HEK293 (cell line): Measurements from ENCODE around the gene HK3.

Experiments
- CTCF ChIP-seq: fragments of 450-650 bp; formaldehyde crosslinking; IDR thresholded peaks from 2 replicates; pipeline ENCODE4 v1.5.1; 2016; ENCODE audit warnings: missing biosample characterization, missing genetic modification characterization
- GLIS1 ChIP-seq: fragments of 450-650 bp; formaldehyde crosslinking; IDR thresholded peaks from 2 replicates; pipeline ENCODE4 v1.5.1; 2016; ENCODE audit warnings: missing biosample characterization, missing genetic modification characterization
- GLIS2 ChIP-seq: fragments of 450-650 bp; formaldehyde crosslinking; IDR thresholded peaks from 2 replicates; pipeline ENCODE4 v1.5.1; 2016; ENCODE audit warnings: missing biosample characterization, missing genetic modification characterization
- MZF1 ChIP-seq: fragments of 450-650 bp; formaldehyde crosslinking; IDR thresholded peaks from 2 replicates; pipeline ENCODE4 v1.5.1; 2017; ENCODE audit warnings: missing biosample characterization, missing genetic modification characterization, borderline replicate concordance
- REST ChIP-seq: fragments of 450-650 bp; formaldehyde crosslinking; IDR thresholded peaks from 2 replicates; pipeline ENCODE4 v1.5.1; 2016; ENCODE audit warnings: missing biosample characterization, missing genetic modification characterization
- SCRT1 ChIP-seq: fragments of 450-650 bp; formaldehyde crosslinking; IDR thresholded peaks from 2 replicates; pipeline ENCODE4 v1.5.1; 2016; ENCODE audit warnings: missing biosample characterization, missing genetic modification characterization, borderline replicate concordance
- SP2 ChIP-seq: fragments of 450-650 bp; formaldehyde crosslinking; IDR thresholded peaks from 2 replicates; pipeline ENCODE4 v1.5.1; 2016; ENCODE audit warnings: missing biosample characterization, missing genetic modification characterization
- ZBTB1 ChIP-seq: fragments of 450-650 bp; formaldehyde crosslinking; IDR thresholded peaks from 2 replicates; pipeline ENCODE4 v1.5.1; 2016; ENCODE audit warnings: missing biosample characterization, missing genetic modification characterization
- ZBTB6 ChIP-seq: fragments of 450-650 bp; formaldehyde crosslinking; IDR thresholded peaks from 2 replicates; pipeline ENCODE4 v1.5.1; 2017; ENCODE audit warnings: missing biosample characterization, missing genetic modification characterization
- ZFP69B ChIP-seq: fragments of 450-650 bp; formaldehyde crosslinking; IDR thresholded peaks from 2 replicates; pipeline ENCODE4 v1.5.1; 2016; ENCODE audit warnings: missing biosample characterization, missing genetic modification characterization
- ZNF121 ChIP-seq: fragments of 450-650 bp; formaldehyde crosslinking; IDR thresholded peaks from 2 replicates; pipeline ENCODE4 v1.5.1; 2016; ENCODE audit warnings: missing biosample characterization, missing genetic modification characterization
- ZNF148 ChIP-seq: fragments of 450-650 bp; formaldehyde crosslinking; IDR thresholded peaks from 2 replicates; pipeline ENCODE4 v1.5.0; 2017; ENCODE audit warnings: missing biosample characterization, missing genetic modification characterization, borderline replicate concordance
- ZNF18 ChIP-seq: fragments of 450-650 bp; formaldehyde crosslinking; IDR thresholded peaks from 2 replicates; pipeline ENCODE4 v1.5.1; 2016; ENCODE audit warnings: missing biosample characterization, missing genetic modification characterization
- ZNF19 ChIP-seq: fragments of 450-650 bp; formaldehyde crosslinking; IDR thresholded peaks from 2 replicates; pipeline ENCODE4; 2016; ENCODE audit warnings: missing biosample characterization, missing genetic modification characterization, low read depth
- ZNF24 ChIP-seq: fragments of 450-650 bp; formaldehyde crosslinking; IDR thresholded peaks from 2 replicates; pipeline ENCODE4 v1.5.1; 2016; ENCODE audit warnings: missing biosample characterization, missing genetic modification characterization
- ZNF26 ChIP-seq: fragments of 450-650 bp; formaldehyde crosslinking; IDR thresholded peaks from 2 replicates; pipeline ENCODE4 v1.5.1; 2016; ENCODE audit warnings: missing biosample characterization, missing genetic modification characterization
- ZNF341 ChIP-seq: fragments of 450-650 bp; formaldehyde crosslinking; IDR thresholded peaks from 2 replicates; pipeline ENCODE4; 2016; ENCODE audit warnings: low read depth, missing biosample characterization, missing genetic modification characterization
- ZNF354C ChIP-seq: fragments of 450-650 bp; formaldehyde crosslinking; IDR thresholded peaks from 2 replicates; pipeline ENCODE4 v1.5.1; 2016; ENCODE audit warnings: missing biosample characterization, missing genetic modification characterization, low read depth, borderline replicate concordance
- ZNF518A ChIP-seq: fragments of 450-650 bp; formaldehyde crosslinking; conservative IDR thresholded peaks from 2 replicates; pipeline ENCODE4 v1.5.1; 2016; ENCODE audit warnings: low read depth, missing biosample characterization, missing genetic modification characterization
- ZNF600 ChIP-seq: fragments of 450-650 bp; formaldehyde crosslinking; IDR thresholded peaks from 2 replicates; pipeline ENCODE4 v1.5.1; 2016; ENCODE audit warnings: missing biosample characterization, missing genetic modification characterization
- ZNF623 ChIP-seq: fragments of 450-650 bp; formaldehyde crosslinking; IDR thresholded peaks from 2 replicates; pipeline ENCODE4 v1.5.1; 2016; ENCODE audit warnings: missing biosample characterization, missing genetic modification characterization
- ZNF830 ChIP-seq: fragments of 450-650 bp; IDR thresholded peaks from 2 replicates; pipeline ENCODE4 v1.5.0; 2018; ENCODE audit warnings: missing biosample characterization, missing genetic modification characterization, low read depth, mild to moderate bottlenecking, moderate library complexity

The HK3 gene

GRCh38 chr5:176837707-176838115, 61.4 kb downstream of the HK3 start (continued):
- TF ChIP-seq ZBTB1 (no peak), SCRT1 (peak; percentile 75), ZNF18 (tag by site-specific recombination) (no peak), ZNF600 (tag by site-specific recombination) (0 out of 2 replicates have a peak, but pooled peaks have one; percentile 24), ZNF24 (tag by site-specific recombination) (no peak), ZBTB6 (tag by site-specific recombination) (peak; percentile 35; the same call in 1 of the 2 replicates), ZNF354C (no peak), CTCF (tag by site-specific recombination) (no peak), ZNF341 (no peak), ZNF26 (tag by site-specific recombination) (no peak), ZNF121 (tag by site-specific recombination) (no peak), GLIS1 (tag by site-specific recombination) (0 out of 2 replicates have a peak, but pooled peaks have one; percentile 11), ZNF148 (no peak), REST (tag by site-specific recombination) (peak; percentile 100), ZNF830 (tag by site-specific recombination) (no peak), ZNF623 (tag by site-specific recombination) (no peak), ZFP69B (tag by site-specific recombination) (no peak), ZNF19 (tag by site-specific recombination) (no peak), ZNF518A (no peak), MZF1 (tag by site-specific recombination) (no peak), GLIS2 (no peak), SP2 (tag by site-specific recombination) (no peak)
